NCI-H1436 treated with DMSO at 0.1 percent for 48 hours (cell line): ENCODE data around the gene RPAP3.

ENCODE experiments used
- DNase-seq: peaks from one replicate; lab custom pipeline; 2025; lab: John Stamatoyannopoulos, UW

The RPAP3 gene

DNA sequence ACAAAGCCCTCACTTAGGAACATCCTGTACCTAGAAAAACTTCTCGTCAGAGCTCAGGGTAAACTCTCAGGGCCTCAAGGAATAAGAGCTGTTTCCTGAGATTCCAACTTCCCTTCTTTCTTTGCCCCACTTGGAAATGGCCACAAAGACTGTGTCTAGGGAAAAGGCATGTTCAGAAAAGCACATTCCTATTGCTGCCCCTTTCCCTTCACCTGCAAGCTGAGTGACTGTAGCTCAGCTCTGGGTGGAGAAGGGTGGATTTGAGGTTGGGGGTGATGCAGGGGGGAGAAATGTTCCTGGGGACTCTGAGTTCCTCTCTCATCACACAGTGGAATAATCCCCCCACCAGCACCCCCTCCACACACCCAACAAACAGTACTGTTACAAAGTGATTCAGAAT, 12.7 kb upstream of the RPAP3 start:
- no peak for DNase-seq

- peak; percentile 59 for DNase-seq
Measured at GRCh38 chr12:47717443-47718193, 11.8 kb upstream of the RPAP3 start.

- no peak for DNase-seq
Measured at GRCh38 chr12:47717046-47717442, 11.2 kb upstream of the RPAP3 start.

DNA sequence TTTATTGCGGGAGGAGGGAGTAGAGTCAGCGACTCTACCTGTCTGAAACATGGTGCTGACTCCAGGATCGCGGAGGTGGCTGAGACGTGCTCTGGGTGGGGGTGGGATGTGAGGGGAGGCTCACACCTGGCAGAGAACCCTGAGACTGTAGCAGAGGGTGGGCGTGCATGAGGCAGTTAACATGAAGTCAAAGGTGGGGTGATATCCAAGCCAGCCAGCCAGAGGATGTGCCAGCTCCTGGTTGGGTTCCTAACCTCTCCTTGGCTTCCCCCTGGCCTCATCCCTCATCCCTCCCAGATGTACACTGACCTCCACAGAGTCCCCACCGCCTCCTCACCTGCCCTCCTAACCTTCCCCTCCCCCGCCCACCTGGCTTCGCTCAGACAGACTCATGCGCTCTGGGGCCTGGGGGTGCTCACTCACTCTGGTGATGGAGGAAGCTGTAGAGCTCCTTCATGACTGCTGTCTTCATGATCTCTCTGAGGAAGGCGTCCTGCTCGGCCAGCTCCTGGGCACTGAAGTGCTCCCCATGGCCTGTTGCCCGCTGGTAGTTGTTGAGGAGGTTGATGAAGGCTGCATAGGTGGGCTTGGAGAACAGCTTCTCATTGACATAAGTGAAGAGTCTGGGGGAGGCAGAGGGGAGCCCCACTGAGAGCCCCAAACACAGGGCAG, 10.2 kb upstream of the RPAP3 start:
- no peak for DNase-seq

DNA sequence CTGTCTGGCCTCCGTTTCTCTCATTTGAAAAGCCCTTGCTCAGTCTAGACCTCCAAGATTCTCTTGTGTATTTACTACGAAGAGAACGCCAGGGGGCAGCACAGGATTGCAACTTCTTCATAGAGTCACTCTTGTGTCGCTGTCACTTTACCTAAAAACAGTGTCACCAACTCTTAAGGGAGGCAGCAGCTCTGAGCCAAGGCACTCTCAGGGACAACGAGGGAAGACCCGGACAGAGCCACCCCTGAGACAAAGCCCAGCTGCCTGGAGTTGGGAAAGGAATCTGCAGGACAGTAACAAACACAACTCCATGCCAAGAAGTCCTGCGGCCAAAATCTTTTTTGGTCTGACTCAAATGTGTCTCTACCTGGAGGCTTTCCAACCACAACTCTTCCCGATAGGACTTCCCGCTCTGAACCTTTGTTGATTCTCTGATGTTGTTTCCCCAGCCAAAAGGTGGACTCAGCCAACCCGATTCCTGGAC, 9.6 kb upstream of the RPAP3 start:
- DNase-seq, result peak; percentile 19

- no peak for DNase-seq
Measured at GRCh38 chr12:47714826-47715386, 9.1 kb upstream of the RPAP3 start.

- no peak for DNase-seq
Measured at GRCh38 chr12:47712171-47712570, 6.3 kb upstream of the RPAP3 start.

DNA sequence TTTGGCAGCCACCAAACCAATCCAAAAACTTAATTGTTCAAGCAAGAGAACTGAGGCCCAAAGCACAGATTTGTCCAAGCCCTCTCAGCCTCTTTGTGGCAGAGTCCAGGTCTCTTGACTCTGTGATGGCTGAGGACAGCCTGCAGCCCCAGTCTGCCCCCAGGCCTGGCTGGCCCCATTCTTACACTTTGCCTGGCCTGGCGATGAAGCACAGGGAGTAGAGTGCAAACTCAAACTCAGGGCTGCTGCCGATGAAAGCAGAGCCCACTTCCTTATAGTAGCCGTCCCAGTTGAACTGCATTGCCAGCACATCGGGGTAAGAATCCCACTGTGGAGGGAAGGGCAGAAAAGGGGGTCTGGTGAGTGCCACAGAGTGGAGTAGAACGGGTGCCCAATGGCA, 5.6 kb upstream of the RPAP3 start:
- no peak for DNase-seq

- DNase-seq, result no peak
Measured at GRCh38 chr12:47710278-47710677, 4.4 kb upstream of the RPAP3 start.

GRCh38 chr12:47709671-47710070, 3.8 kb upstream of the RPAP3 start:
- DNase-seq, result no peak

- no peak for DNase-seq
Measured at GRCh38 chr12:47709237-47709636, 3.4 kb upstream of the RPAP3 start.

GRCh38 chr12:47707905-47708543, 2.2 kb upstream of the RPAP3 start:
- DNase-seq, result no peak

- DNase-seq, result no peak
Measured at GRCh38 chr12:47707355-47707754, 1.5 kb upstream of the RPAP3 start.

- DNase-seq, result no peak
Measured at GRCh38 chr12:47705229-47705565, 633 bp downstream of the RPAP3 start.

GRCh38 chr12:47704719-47705118, 1.1 kb downstream of the RPAP3 start:
- no peak for DNase-seq

DNA sequence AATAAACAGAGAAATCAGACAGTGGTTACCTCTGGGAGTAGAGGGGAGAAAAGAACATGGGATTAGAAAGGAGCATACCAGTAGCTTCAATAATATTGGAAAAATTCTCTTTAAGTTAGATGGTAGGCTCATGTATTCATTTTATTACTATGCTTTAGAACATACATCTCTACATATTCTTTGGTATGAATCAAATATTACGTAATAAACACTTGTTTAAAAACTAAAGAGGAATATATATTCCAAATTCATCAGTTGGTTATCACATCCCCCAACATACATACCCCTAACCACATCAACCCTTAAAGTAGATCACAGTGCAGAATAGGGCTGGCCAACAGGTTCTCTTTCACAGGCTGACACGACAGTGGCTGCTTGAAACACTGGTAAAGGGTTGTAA, 5.6 kb downstream of the RPAP3 start:
- no peak for DNase-seq

DNA sequence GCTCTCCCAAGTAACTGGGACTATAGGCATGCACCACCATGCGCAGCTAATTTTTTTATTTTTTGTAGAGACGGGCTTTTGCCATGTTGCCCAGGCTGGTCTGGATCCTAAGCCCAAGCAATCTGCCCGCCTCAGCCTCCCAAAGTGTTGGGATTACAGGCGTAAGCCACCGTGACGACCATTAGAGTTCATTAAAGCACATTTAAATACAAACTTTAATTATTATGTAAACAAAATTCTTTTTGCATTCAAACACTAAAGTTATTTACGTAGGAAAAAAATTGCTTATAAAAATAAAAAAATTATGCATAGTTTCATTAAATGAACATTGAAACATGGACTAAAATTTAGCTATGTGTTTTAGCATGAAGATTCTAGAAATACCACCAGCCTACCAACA, 7.2 kb downstream of the RPAP3 start:
- no peak for DNase-seq

DNA sequence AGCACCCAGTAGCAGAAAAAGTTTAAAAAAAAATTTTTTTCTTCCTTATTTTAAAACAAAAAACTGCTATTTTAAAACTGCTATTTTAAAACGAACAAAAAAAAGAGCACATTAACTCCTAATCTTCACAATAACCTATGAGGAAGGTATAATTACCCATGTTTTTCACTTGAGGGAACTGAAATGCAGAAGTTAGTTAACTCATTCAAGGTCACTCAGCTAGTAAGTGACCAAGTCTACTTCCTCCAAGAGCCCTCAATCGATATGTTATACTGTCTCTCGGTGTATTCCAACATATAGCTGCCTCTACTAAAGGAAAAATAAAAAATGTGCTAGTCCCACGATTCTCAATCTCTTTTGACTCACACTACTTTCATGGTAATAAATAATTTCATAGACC, 7.8 kb downstream of the RPAP3 start:
- DNase-seq, result no peak

GRCh38 chr12:47689215-47689614, 16.6 kb downstream of the RPAP3 start:
- no peak for DNase-seq

- no peak for DNase-seq
Measured at GRCh38 chr12:47687636-47688035, 18.2 kb downstream of the RPAP3 start.

DNA sequence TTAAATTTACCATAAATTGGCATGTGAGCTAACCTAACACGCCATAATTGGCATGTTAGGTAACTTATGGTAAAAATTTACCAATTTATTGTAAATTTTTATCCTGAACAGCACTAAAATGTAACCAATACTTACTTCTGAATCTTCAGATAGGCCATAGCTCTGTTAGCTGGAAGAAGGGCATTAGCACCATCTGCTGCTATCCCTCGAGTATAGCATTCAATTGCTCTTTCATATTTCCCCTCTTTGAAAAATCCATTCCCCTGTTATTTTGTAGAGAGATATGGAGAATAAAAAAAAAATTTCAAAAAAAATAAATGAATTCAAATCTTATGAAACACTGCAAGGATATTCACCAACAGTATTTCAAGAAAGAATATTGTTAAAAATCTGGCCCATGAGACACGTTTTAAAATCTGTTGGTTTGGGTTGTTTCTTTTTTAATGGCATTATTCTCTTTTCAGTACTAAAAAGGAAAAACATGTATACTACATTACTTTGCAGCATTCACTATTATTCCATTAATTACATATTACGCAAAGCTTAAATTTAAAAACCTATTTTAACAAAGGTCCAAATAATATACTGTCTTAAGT, 19.1 kb downstream of the RPAP3 start:
- DNase-seq, result no peak

DNA sequence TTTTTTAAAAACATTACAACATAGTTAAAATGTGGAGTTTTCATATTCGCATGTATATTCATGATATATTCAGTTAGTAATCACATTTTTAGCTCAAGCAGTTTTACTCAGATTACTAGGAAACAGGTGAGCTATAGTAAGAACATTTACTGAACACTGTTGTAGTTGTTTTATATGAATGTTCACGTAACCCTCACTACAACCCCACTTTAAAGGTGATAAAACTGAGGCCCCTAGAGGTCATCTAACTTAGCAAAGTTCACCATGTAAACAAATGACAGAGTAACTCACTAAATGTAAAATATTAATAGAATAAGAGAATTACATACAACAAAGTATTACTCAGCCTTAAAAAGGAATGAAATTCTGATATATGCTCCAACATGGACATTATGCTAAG, 26.0 kb downstream of the RPAP3 start:
- no peak for DNase-seq

DNA sequence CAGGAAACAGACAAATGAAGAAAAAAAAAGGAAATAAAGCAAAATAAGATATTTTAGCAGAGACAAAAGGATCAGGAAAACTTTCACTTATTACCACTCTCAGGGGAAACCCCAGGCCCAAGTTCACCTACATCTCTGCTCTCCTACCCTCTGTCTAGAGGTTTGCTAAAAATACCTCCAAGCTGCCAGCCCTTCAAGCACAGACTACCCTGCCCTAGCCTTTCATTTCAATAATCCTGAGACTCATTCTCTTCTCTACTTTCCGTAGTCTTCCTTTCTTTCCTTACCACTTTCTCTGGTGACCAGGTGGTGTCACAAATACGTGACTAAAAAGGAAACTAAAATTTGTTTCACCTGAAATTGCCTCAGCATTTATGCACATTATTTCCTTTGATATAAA, 33.8 kb downstream of the RPAP3 start:
- no peak for DNase-seq
